Glutamatergic neuron (in vitro differentiated cells): ENCODE data around the gene CTDNEP1. TPM values are rescaled to one million over a fixed set of nuclear protein-coding genes. Genes with fewer than 3 reads are reported as not detected.

Source experiments
- DNase-seq: peaks from one replicate; pipeline ENCODE4 v3.0.0; 2022
- H3K27ac Mint-ChIP-seq: one replicate; pipeline ENCODE4 v1.8.0; 2020; ENCODE audit warnings: mild to moderate bottlenecking, mixed read lengths, inconsistent platforms; ENCODE audit not compliant: unreplicated experiment
- H3K27me3 Mint-ChIP-seq: one replicate; pipeline ENCODE4 v1.8.0; 2020; ENCODE audit warnings: mild to moderate bottlenecking, moderate library complexity, mixed read lengths, inconsistent platforms; ENCODE audit not compliant: unreplicated experiment
- H3K36me3 Mint-ChIP-seq: one replicate; pipeline ENCODE4 v1.8.0; 2020; ENCODE audit warnings: mild to moderate bottlenecking, mixed read lengths, inconsistent platforms; ENCODE audit not compliant: unreplicated experiment
- H3K4me1 Mint-ChIP-seq: one replicate; pipeline ENCODE4 v1.8.0; 2020; ENCODE audit warnings: mild to moderate bottlenecking, low read depth, mixed read lengths, inconsistent platforms; ENCODE audit not compliant: unreplicated experiment
- H3K4me3 Mint-ChIP-seq: one replicate; pipeline ENCODE4 v1.8.0; 2020; ENCODE audit warnings: mild to moderate bottlenecking, mixed read lengths, inconsistent platforms; ENCODE audit not compliant: unreplicated experiment
- H3K9me3 Mint-ChIP-seq: one replicate; pipeline ENCODE4 v1.8.0; 2020; ENCODE audit warnings: mild to moderate bottlenecking, moderate library complexity, mixed read lengths, inconsistent platforms; ENCODE audit not compliant: unreplicated experiment
- total RNA-seq: library from RNA; stranded (reverse); fragmentation: NEBNext Ultra II Directional; extraction: Animal tissue kit (Norgen Biotek cat#: 25700); gene quantifications from one replicate; pipeline ENCODE4 v1.2.1, GENCODE V29; 2021; ENCODE audit not compliant: unreplicated experiment
- TF ChIP-seq, protein P1 (sequence below): fragments of 200-600 bp; sonication (generic); IDR thresholded peaks from one replicate; pipeline ENCODE4 v1.5.0; 2021; ENCODE audit not compliant: partially characterized antibody, unreplicated experiment

The CTDNEP1 gene
- total RNA-seq, 1 donor from 2014 or later: 185 TPM

DNA sequence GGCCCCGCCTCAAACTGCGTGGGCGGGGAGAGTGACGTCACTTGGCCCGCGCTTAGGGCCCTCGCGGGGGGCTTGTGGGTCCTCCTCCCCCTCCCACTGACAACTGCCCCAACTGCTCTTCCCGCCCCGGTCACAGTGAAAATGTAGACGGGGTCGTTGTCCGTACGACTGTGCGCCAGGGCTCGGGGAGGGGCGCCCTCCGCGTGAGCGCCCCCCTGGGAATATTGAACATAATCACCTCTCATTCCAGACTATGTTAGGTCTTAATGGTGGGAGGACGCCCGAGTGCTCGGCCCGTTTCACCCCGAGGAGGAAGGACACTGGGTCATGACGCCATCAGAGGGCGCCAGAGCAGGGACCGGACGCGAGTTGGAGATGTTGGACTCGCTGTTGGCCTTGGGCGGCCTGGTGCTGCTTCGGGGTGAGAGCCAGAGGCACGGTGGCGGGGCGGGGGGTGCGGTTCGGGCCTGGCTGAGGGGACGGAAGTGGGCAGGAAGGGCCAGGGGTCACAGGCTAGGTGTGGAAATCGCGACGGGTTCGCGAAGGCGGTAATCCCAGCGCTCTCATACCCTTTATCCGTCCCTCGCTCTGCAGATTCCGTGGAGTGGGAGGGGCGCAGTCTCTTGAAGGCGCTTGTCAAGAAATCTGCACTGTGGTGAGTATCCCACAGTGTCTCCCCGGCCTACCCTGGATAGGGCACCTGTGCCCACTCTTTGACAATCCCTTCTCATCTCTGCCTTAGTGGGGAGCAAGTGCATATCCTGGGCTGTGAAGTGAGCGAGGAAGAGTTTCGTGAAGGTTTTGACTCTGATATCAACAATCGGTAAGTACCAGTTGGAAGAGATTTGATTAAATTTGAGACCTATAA lies 876 bp upstream of the CTDNEP1 start, which contains the start of gene ELP5:
ELP5 (plus strand) TSS at position 40 of the 868 bp plus-strand sequence; CDS start at position 376, 336 bp downstream.
- DNase-seq: peak; percentile 98
- Mint-ChIP-seq H3K9me3 (peaks cover 17% of the 10 kb centered on the region), H3K36me3 (no peaks in the 10 kb centered on the region), H3K4me3 (peak within 1 kb of the TSS; percentile 97), H3K27ac (peak within 1 kb of the TSS; percentile 99), H3K27me3 (peaks cover 13% of the 10 kb centered on the region), H3K4me1 (peaks cover 26% of the 10 kb centered on the region)
- TF ChIP-seq, protein P1, sequence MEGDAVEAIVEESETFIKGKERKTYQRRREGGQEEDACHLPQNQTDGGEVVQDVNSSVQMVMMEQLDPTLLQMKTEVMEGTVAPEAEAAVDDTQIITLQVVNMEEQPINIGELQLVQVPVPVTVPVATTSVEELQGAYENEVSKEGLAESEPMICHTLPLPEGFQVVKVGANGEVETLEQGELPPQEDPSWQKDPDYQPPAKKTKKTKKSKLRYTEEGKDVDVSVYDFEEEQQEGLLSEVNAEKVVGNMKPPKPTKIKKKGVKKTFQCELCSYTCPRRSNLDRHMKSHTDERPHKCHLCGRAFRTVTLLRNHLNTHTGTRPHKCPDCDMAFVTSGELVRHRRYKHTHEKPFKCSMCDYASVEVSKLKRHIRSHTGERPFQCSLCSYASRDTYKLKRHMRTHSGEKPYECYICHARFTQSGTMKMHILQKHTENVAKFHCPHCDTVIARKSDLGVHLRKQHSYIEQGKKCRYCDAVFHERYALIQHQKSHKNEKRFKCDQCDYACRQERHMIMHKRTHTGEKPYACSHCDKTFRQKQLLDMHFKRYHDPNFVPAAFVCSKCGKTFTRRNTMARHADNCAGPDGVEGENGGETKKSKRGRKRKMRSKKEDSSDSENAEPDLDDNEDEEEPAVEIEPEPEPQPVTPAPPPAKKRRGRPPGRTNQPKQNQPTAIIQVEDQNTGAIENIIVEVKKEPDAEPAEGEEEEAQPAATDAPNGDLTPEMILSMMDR: peak; percentile 12

DNA sequence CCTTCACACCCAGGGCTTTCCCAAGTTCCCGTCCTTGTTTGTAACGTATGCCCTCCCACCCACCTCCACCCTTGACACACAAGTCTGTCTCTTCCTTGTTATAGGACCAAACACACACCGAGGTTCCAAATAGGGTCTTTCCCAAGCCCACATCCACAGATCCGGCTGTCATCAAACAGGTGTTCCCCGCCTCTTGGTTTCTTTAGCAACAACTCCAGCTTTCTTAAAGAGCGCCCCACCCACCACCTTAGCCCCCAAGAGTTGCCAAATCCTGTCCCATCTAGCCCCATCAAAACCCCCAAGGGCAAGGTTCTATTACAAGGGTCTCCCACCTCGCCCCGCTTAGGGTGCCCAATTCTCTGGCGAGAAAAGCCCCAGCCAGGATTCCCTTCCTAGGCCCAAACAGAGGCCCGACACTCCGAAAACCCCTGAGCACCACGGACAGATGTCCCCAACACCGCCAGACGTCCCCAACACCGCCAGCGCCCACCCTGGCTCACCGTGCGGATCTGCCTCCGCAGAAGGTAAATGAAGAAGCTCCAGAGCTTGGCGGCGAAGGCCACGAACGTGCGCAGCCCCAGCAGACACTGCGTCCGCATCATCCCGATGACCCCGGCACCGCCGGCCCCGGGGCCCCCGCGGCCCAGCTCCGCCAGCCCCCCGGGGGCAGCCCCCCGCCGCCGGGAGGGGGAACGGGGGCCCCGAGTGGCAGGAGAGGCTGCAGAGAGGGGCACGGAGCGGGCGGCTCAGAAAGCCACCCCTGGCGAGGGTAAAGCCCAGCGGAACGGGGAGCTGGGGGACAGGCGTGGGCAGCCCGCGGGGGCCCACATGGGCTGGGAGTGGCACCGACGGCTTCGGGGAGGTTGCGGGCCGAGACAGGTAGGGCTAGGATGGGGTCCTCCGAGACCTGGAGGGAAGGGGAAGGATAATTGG lies 573 bp downstream of the CTDNEP1 start:
- Mint-ChIP-seq H3K27ac (peak overlapping the region; percentile 99), H3K27me3 (peaks cover 23% of the 10 kb centered on the region), H3K36me3 (peaks cover 4% of the 10 kb centered on the region), H3K4me1 (peaks cover 38% of the 10 kb centered on the region), H3K4me3 (peak overlapping the region; percentile 97), H3K9me3 (peaks cover 23% of the 10 kb centered on the region)
- TF ChIP-seq, protein P1: no peak
- peak; percentile 27 for DNase-seq

DNA sequence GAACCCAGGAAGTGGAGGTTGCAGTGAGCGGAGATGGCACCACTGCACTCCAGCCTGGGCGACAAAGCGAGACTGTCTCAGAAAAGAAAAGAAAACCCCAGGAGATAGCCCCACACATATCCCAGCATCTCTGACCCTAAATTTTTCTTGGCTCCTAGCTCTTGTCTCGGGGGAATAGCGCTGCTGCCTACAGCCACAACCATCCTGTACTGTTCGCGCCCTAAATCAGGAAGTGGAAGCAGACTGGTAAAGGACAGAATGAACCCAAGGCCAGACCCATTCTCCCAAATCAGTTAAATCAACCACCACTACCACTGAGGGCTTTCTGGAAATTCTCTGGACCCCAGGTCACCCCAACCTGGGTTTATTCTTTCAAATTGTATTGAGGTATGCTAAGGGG lies 1.7 kb downstream of the CTDNEP1 start:
- Mint-ChIP-seq H3K36me3 (peaks cover 4% of the 10 kb centered on the region), H3K27ac (peak overlapping the region; percentile 99), H3K27me3 (peaks cover 23% of the 10 kb centered on the region), H3K9me3 (peaks cover 23% of the 10 kb centered on the region), H3K4me1 (peaks cover 41% of the 10 kb centered on the region), H3K4me3 (peak overlapping the region; percentile 97)
- TF ChIP-seq, protein P1: no peak
- no peak for DNase-seq

DNA sequence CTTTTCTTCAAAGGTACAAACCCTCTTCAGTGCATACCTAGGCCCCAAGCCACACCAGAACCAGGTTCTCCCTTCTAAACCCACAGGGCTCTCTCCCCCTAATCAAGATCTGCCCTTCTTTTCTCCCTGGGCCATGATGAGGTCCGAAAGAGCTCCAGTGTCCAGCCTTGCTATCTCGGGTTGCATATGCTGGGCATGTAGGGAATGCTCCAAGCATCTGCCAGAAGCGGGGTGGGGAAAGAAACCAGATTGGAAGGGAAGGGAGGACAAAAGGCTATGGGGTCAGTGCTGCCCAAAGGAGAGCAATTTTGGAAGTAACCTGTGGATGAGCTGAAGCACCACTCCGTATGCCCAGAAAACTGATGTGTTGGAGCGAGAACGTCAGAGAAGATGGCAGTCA lies 2.3 kb downstream of the CTDNEP1 start:
- peaks cover 4% of the 10 kb centered on the region for H3K36me3 Mint-ChIP-seq
- H3K9me3 Mint-ChIP-seq: peaks cover 23% of the 10 kb centered on the region
- H3K4me3 Mint-ChIP-seq: peak overlapping the region; percentile 97

More for the DNA sequence above, 2.3 kb downstream of the CTDNEP1 start:
- TF ChIP-seq, protein P1: no peak
- Mint-ChIP-seq H3K4me1 (peaks cover 44% of the 10 kb centered on the region), H3K27ac (peak overlapping the region; percentile 99), H3K27me3 (peaks cover 20% of the 10 kb centered on the region)
- no peak for DNase-seq
